ENCODE data around the gene CEACAM6. TPM values are rescaled to one million over a fixed set of nuclear protein-coding genes. Genes with fewer than 3 reads are reported as not detected.
"Not testable (repeated sequence)": the region's sequence is repeated elsewhere in the genome, so short reads cannot be mapped to it uniquely, and the experiment has no call there.

The CEACAM6 gene
- total and polyA plus RNA-seq, 11 donors, result 0.08 to 0.53 (median 0.12) TPM; not detected in 8

DNA sequence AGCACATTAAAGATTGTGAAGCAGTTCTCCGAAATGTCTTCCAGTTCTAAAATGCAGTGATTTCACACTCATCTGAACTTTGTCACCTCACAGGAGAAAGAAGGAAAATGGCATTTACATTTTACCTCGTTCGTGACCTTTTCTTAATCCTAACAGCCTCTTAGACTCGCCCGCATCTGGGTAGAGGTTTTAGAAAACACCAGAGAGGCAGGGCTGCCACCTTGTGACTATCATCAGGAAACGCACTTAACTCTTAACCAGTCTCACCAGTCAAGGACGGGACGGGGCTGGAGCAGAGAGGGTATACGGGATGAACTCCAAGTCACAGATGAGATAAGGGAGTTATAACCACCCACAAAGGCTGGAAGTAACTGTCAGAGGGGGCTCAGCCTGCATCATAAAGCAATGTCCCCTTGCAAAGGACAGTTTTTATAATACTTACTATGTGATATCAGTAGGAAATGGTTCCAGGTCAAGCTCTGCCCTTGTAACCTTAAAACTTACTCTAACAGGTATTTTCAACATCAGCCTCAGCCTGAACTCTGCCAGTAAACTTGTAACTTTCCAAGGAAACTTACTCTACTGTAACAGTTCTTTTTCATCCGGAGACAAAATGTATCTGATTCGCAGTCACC, 8.6 kb upstream of the CEACAM6 start:
- 17 to 20% (median 19%) methylated on average over 11 of the region's 11 CpGs for WGBS, 4 donors
- DNase-seq (peak in 2 of 5 donors; percentile 20 to 50), ATAC-seq (peak in 2 of 4 donors; percentile 74 to 78)
- H3K36me3 ChIP-seq, result no peaks in the 10 kb centered on the region
- TF ChIP-seq CTCF (IDR thresholded peaks at IDR 0.05) (peak in 11 of 12 donors; percentile 13 to 51 (median 35)), POLR2A (IDR thresholded peaks at IDR 0.05) (no peak)
- H3K4me1 ChIP-seq, result no peaks in the 10 kb centered on the region
- no peak overlapping the region for H3K27ac ChIP-seq
- no peak overlapping the region for H3K4me3 ChIP-seq
- peaks cover 0 to 56% (median 9%) of the 10 kb centered on the region in 9 donors for H3K27me3 ChIP-seq
- intact Hi-C loops (cut with DNase I), result loop anchor here in 8 of 10 donors (2.0 to 10.0 kb wide), 3 partner anchors 102 to 104 kb away; no protein-coding TSS in a partner anchor
- no peaks in the 10 kb centered on the region for H3K9me3 ChIP-seq

DNA sequence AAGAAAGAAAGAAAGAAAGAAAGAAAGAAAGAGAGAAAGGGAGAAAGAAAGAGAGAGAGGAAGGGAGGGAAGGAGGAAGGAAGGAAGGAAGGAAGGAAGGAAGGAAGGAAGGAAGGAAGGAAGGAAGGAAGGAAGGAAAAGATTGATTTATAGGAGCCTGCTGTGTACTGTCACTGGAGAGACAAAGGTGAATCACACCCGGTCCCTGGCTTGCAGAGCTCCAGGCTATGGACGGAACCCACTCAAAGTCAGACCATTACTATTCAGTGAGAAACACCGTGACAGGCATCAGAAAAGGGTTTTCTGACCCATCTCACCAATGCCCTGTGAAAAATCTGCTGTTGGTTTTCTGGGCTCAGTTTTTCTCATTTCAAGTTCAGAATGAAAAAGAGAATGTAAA, 7.3 kb upstream of the CEACAM6 start:
- no peak for ATAC-seq
- no peak for DNase-seq
- WGBS, 4 donors, result 56 to 64% (median 61%) methylated on average over 3 of the region's 3 CpGs
- intact Hi-C loops (cut with DNase I), result loop anchor here in 6 of 10 donors (5.0 to 10.0 kb wide), 2 partner anchors 103 to 106 kb away; no protein-coding TSS in a partner anchor
- no peak for TF ChIP-seq CTCF (IDR thresholded peaks at IDR 0.05)
- TF ChIP-seq POLR2A (IDR thresholded peaks at IDR 0.05), result no peak
- Histone ChIP-seq H3K4me3 (no peak overlapping the region), H3K27ac (no peak overlapping the region), H3K9me3 (no peaks in the 10 kb centered on the region), H3K4me1 (no peaks in the 10 kb centered on the region), H3K27me3 (peaks cover 0 to 62% (median 9%) of the 10 kb centered on the region in 9 donors), H3K36me3 (no peaks in the 10 kb centered on the region)

GRCh38 chr19:41750248-41751134, 4.8 kb upstream of the CEACAM6 start:
- H3K27me3 ChIP-seq, result peaks cover 0 to 59% (median 15%) of the 10 kb centered on the region in 9 donors
- ATAC-seq; intact Hi-C loops (cut with DNase I); H3K9me3 ChIP-seq; DNase-seq; H3K4me1 ChIP-seq; H3K4me3 ChIP-seq; H3K36me3 ChIP-seq: not testable (repeated sequence)
- H3K27ac ChIP-seq, result peak overlapping the region in 1 of 12 donors; percentile 17
- WGBS, 4 donors, result 27 to 57% (median 48%) methylated on average over 6 to 8 of the region's 10 CpGs

DNA sequence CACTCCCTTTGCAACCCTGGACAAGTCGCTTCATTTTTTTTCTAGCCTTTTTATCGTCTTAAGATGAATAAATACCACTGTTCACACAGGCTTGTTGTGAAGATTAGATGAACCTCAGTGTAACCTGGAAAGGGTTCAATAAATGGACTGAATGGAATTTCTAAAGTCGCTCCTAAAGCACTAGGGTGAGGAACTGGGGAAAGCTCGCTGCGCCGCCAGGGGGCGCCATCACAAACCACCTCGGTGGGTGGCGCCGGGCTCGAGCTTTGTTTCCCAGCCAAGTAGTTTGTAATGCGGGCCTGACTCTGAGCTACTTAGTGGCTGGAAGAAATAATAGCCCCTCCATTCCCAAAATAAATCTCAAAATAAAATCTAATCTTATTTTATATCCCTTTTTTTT, 2.2 kb upstream of the CEACAM6 start:
- intact Hi-C loops (cut with DNase I), result no loop called here
- Histone ChIP-seq H3K27ac (no peak overlapping the region), H3K36me3 (no peaks in the 10 kb centered on the region), H3K9me3 (no peaks in the 10 kb centered on the region), H3K4me1 (no peaks in the 10 kb centered on the region), H3K27me3 (peaks cover 0 to 36% (median 4%) of the 10 kb centered on the region in 9 donors), H3K4me3 (no peak overlapping the region)
- 6 to 11% (median 7%) methylated on average over 12 of the region's 12 CpGs for WGBS, 4 donors
- peak; percentile 35 to 87 (median 55) for TF ChIP-seq CTCF (IDR thresholded peaks at IDR 0.05)
- TF ChIP-seq POLR2A (IDR thresholded peaks at IDR 0.05), result no peak
- peak in 3 of 5 donors; percentile 24 to 50 (median 37) for DNase-seq
- ATAC-seq, result no peak

Data from heart left ventricle (tissue), 16 donors.